Breast epithelium (tissue), 3 donors: ENCODE results near the gene ATP10D.

ENCODE experiments used
- CTCF ChIP-seq, 3 donors: fragments of 450-650 bp; IDR thresholded peaks; one replicate each; pipeline ENCODE4 v1.5.1; 2016 to 2017; ENCODE audit warnings: antibody characterized with exemption in 3 of 3, mild to moderate bottlenecking in 3 of 3, moderate library complexity in 3 of 3
- POLR2AphosphoS5 ChIP-seq, 3 donors: sonication (generic); formaldehyde crosslinking; IDR thresholded peaks; one replicate each; pipeline ENCODE4 v1.6.1; 2017; ENCODE audit warnings: antibody characterized with exemption in 3 of 3

GRCh38 chr4:47567511-47567910, 82.4 kb downstream of the ATP10D start:
- TF ChIP-seq POLR2AphosphoS5 (IDR thresholded peaks at IDR 0.05): no peak
- TF ChIP-seq CTCF (IDR thresholded peaks at IDR 0.05): no peak
